Measurements from ENCODE around the gene MGAT4A. TPM values are rescaled to one million over a fixed set of nuclear protein-coding genes. Genes with fewer than 3 reads are reported as not detected.

MGAT4A gene
- total RNA-seq, 2 experiments from 2014 or later, result 200 to 204 TPM

GRCh38 chr2:98702127-98702802, 28.7 kb downstream of the MGAT4A start:
- Histone ChIP-seq H3K27ac (ENCODE audit: low read depth in 1 of 2, low read length in 2 of 2) (peak overlapping the region; percentile 20 to 42), H3K4me3 (ENCODE audit: low read length) (no peak overlapping the region), H3K4me1 (ENCODE audit: insufficient read depth, low read length) (peaks cover 67% of the 10 kb centered on the region), H3K36me3 (ENCODE audit: insufficient read depth, low read length) (peaks cover 23% of the 10 kb centered on the region), H3K9me3 (ENCODE audit: control insufficient read depth in 1 of 2, insufficient read depth in 1 of 2, low read length in 2 of 2) (no peaks in the 10 kb centered on the region), H3K27me3 (ENCODE audit: control insufficient read depth in 1 of 2, insufficient read depth in 2 of 2, low read length in 2 of 2) (no peaks in the 10 kb centered on the region)
- no peak for TF ChIP-seq CTCF (IDR thresholded peaks at IDR 0.05)
- Mint-ChIP-seq H3K27me3 (no peaks in the 10 kb centered on the region), H3K27ac (peak overlapping the region; percentile 81), H3K9me3 (no peaks in the 10 kb centered on the region), H3K36me3 (ENCODE audit: low read depth) (peaks cover 70% of the 10 kb centered on the region), H3K4me1 (ENCODE audit: low read depth) (peaks cover 84% of the 10 kb centered on the region), H3K4me3 (peak overlapping the region; percentile 56)
- POLR2A ChIA-PET, result interaction anchor here (1.0 to 1.7 kb wide), 5 partner anchors 26 to 53 kb away, joined by 3 to 7 read pairs (median 3); partner anchors contain the start of gene MGAT4A
- ATAC-seq (ENCODE audit: poor library complexity), result peak; percentile 46
- intact Hi-C loops (cut with DNase I, micrococcal nuclease), result no loop called here
- CTCF ChIA-PET, result interaction anchor here (0.8 to 2.9 kb wide), 2 partner anchors 25 to 53 kb away, joined by 3 to 10 read pairs; no protein-coding TSS in a partner anchor
- DNase-seq, result no peak

GRCh38 chr2:98701230-98701629, 29.7 kb downstream of the MGAT4A start:
- CTCF ChIA-PET, result interaction anchor here (0.7 to 2.9 kb wide), 3 partner anchors 9 to 70 kb away, joined by 3 to 10 read pairs (median 6); no protein-coding TSS in a partner anchor
- Mint-ChIP-seq H3K36me3 (ENCODE audit: low read depth) (peaks cover 72% of the 10 kb centered on the region), H3K4me1 (ENCODE audit: low read depth) (peaks cover 88% of the 10 kb centered on the region), H3K9me3 (no peaks in the 10 kb centered on the region), H3K27ac (peak overlapping the region; percentile 81), H3K27me3 (no peaks in the 10 kb centered on the region), H3K4me3 (no peak overlapping the region)
- intact Hi-C loops (cut with DNase I, micrococcal nuclease), result no loop called here
- H3K27ac ChIP-seq (ENCODE audit: low read depth in 1 of 2, low read length in 2 of 2), result peak overlapping the region in 1 of 2 donors; percentile 16
- no peaks in the 10 kb centered on the region for H3K9me3 ChIP-seq (ENCODE audit: control insufficient read depth in 1 of 2, insufficient read depth in 1 of 2, low read length in 2 of 2)
- H3K27me3 ChIP-seq (ENCODE audit: control insufficient read depth in 1 of 2, insufficient read depth in 2 of 2, low read length in 2 of 2), result no peaks in the 10 kb centered on the region
- H3K4me3 ChIP-seq (ENCODE audit: low read length), result no peak overlapping the region
- peaks cover 23% of the 10 kb centered on the region for H3K36me3 ChIP-seq (ENCODE audit: insufficient read depth, low read length)
- DNase-seq (no peak), ATAC-seq (ENCODE audit: poor library complexity) (no peak)
- peaks cover 66% of the 10 kb centered on the region for H3K4me1 ChIP-seq (ENCODE audit: insufficient read depth, low read length)
- POLR2A ChIA-PET, result interaction anchor here (0.6 to 1.7 kb wide), 5 partner anchors 27 to 68 kb away, joined by 3 to 7 read pairs (median 3); partner anchors contain the start of gene MGAT4A
- no peak for TF ChIP-seq CTCF (IDR thresholded peaks at IDR 0.05)

- Histone ChIP-seq H3K9me3 (ENCODE audit: control insufficient read depth in 1 of 2, insufficient read depth in 1 of 2, low read length in 2 of 2) (no peaks in the 10 kb centered on the region), H3K36me3 (ENCODE audit: insufficient read depth, low read length) (peaks cover 19% of the 10 kb centered on the region), H3K27ac (ENCODE audit: low read depth in 1 of 2, low read length in 2 of 2) (no peak overlapping the region), H3K4me3 (ENCODE audit: low read length) (no peak overlapping the region), H3K4me1 (ENCODE audit: insufficient read depth, low read length) (peaks cover 70% of the 10 kb centered on the region), H3K27me3 (ENCODE audit: control insufficient read depth in 1 of 2, insufficient read depth in 2 of 2, low read length in 2 of 2) (no peaks in the 10 kb centered on the region)
- no peak for TF ChIP-seq CTCF (IDR thresholded peaks at IDR 0.05)
- H3K27me3 Mint-ChIP-seq, result no peaks in the 10 kb centered on the region
- ChIA-PET POLR2A (interaction anchor here (0.7 to 1.7 kb wide), 4 partner anchors 11 to 442 kb away, joined by 3 to 6 read pairs (median 3); partner anchors contain the start of genes C2orf15 and MGAT4A), CTCF (interaction anchor here (2.4 kb wide), 1 partner anchor 49 kb away, joined by 7 read pairs; no protein-coding TSS in a partner anchor)
- peak overlapping the region; percentile 2 for H3K4me3 Mint-ChIP-seq
- H3K27ac Mint-ChIP-seq, result peak overlapping the region; percentile 75
- intact Hi-C loops (cut with DNase I, micrococcal nuclease), result no loop called here
- H3K36me3 Mint-ChIP-seq (ENCODE audit: low read depth), result peaks cover 65% of the 10 kb centered on the region
- DNase-seq, result no peak
- H3K4me1 Mint-ChIP-seq (ENCODE audit: low read depth), result peaks cover 91% of the 10 kb centered on the region
- no peak for ATAC-seq (ENCODE audit: poor library complexity)
- H3K9me3 Mint-ChIP-seq, result no peaks in the 10 kb centered on the region
Measured at GRCh38 chr2:98698896-98699295, 32.0 kb downstream of the MGAT4A start.
